ENCODE results near the gene AFMID. TPM values are rescaled to one million over a fixed set of nuclear protein-coding genes. Genes with fewer than 3 reads are reported as not detected.
"Not testable (repeated sequence)": the region's sequence is repeated elsewhere in the genome, so short reads cannot be mapped to it uniquely, and the experiment has no call there.

Gene AFMID
- total and polyA plus RNA-seq, 2 donors (not counting 1 experiment from before 2014, with no cell fraction given) = 18.2 to 24.8 TPM

DNA sequence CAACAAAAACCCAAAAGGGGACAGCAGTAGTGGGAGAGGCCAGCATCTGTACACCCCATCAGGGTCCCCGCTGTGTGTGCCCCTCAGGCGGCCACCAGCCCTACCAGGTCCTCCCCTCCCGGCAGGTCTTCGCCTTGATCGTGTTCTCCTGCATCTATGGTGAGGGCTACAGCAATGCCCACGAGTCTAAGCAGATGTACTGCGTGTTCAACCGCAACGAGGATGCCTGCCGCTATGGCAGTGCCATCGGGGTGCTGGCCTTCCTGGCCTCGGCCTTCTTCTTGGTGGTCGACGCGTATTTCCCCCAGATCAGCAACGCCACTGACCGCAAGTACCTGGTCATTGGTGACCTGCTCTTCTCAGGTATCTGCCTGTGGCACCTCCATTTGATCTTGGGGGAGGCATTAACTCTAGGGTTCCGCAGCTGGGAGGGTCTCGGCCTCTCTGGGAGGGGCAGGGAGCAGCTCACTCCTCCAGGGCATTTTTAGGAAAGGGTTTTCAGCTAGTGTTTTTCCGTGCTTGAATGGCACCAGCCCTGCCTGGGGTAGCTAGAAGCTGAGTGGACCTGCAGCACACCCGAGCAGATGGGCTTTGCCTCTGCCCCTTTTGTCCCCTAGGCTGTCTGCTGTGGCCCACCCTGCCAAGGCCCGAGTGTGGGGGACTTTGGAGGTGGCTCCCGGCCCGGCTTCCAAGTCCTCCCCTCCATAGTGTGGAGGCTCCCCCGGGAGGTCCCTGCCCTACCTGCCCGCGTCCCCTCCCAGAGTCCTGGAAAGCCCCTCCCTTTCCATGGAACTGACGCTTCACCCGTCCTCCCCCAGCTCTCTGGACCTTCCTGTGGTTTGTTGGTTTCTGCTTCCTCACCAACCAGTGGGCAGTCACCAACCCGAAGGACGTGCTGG lies 16.2 kb upstream of the AFMID start:
- Mint-ChIP-seq H3K4me3 (peak overlapping the region; percentile 83), H3K4me1 (peaks cover 71% of the 10 kb centered on the region), H3K27me3 (no peaks in the 10 kb centered on the region), H3K27ac (peak overlapping the region; percentile 89), H3K9me3 (ENCODE audit: insufficient read depth) (no peaks in the 10 kb centered on the region)
- no peaks in the 10 kb centered on the region for H3K9me3 ChIP-seq (ENCODE audit: control extremely low read depth in 1 of 3, control insufficient read depth in 2 of 3, insufficient read depth in 1 of 3, low read length in 2 of 3)
- peak overlapping the region; percentile 73 for H3K4me2 ChIP-seq (replicated peaks; ENCODE audit: low read depth, low read length, poor library complexity, severe bottlenecking)
- TF ChIP-seq, protein P1, sequence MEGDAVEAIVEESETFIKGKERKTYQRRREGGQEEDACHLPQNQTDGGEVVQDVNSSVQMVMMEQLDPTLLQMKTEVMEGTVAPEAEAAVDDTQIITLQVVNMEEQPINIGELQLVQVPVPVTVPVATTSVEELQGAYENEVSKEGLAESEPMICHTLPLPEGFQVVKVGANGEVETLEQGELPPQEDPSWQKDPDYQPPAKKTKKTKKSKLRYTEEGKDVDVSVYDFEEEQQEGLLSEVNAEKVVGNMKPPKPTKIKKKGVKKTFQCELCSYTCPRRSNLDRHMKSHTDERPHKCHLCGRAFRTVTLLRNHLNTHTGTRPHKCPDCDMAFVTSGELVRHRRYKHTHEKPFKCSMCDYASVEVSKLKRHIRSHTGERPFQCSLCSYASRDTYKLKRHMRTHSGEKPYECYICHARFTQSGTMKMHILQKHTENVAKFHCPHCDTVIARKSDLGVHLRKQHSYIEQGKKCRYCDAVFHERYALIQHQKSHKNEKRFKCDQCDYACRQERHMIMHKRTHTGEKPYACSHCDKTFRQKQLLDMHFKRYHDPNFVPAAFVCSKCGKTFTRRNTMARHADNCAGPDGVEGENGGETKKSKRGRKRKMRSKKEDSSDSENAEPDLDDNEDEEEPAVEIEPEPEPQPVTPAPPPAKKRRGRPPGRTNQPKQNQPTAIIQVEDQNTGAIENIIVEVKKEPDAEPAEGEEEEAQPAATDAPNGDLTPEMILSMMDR (IDR thresholded peaks at IDR 0.05) = no peak
- TF ChIP-seq EZH2 (IDR thresholded peaks at IDR 0.05; ENCODE audit: borderline replicate concordance, insufficient read depth, low read depth, low read length, poor library complexity, severe bottlenecking) = no peak
- no peak overlapping the region for H2AFZ ChIP-seq (ENCODE audit: insufficient read depth, low read depth, low read length, poor library complexity, severe bottlenecking)
- intact Hi-C loops (cut with micrococcal nuclease) = no loop called here
- CTCF ChIA-PET = interaction anchor here (3.2 to 19.2 kb wide), 4 partner anchors 13 to 59 kb away, joined by 11 to 357 read pairs (median 156); partner anchors contain the start of genes TMC6 and TMC8
- ATAC-seq (ENCODE audit: low read depth) (no peak), DNase-seq (no peak)
- H3K4me1 ChIP-seq (ENCODE audit: control insufficient read depth in 2 of 2, insufficient read depth in 2 of 2, low read length in 2 of 2) = peaks cover 68 to 78% of the 10 kb centered on the region in 2 donors
- peak overlapping the region in 1 of 2 donors; percentile 95 for H3K27ac ChIP-seq (ENCODE audit: low read length in 2 of 2)
- no peak overlapping the region for H3K9ac ChIP-seq (ENCODE audit: low read length)
- peaks cover 25% of the 10 kb centered on the region for H4K20me1 ChIP-seq (ENCODE audit: control insufficient read depth, insufficient read depth, low read length, poor library complexity, severe bottlenecking)
- no peak overlapping the region for H3K4me3 ChIP-seq (ENCODE audit: control extremely low read depth in 1 of 5, extremely low read depth in 1 of 5, insufficient read depth in 1 of 5, low read depth in 2 of 5, low read length in 4 of 5)
- H3K36me3 ChIP-seq (replicated peaks in 1 of 2; ENCODE audit: control extremely low read depth in 1 of 2, control insufficient read depth in 1 of 2, extremely low read depth in 1 of 2, insufficient read depth in 2 of 2, low read length in 1 of 2) = peaks cover 0 to 45% of the 10 kb centered on the region in 2 experiments
- 87% methylated on average over 25 of the region's 31 CpGs for WGBS (ENCODE audit: insufficient coverage)
- peaks cover 54% of the 10 kb centered on the region for H3K79me2 ChIP-seq (ENCODE audit: control insufficient read depth, insufficient read depth, low read length)
- POLR2A ChIA-PET = interaction anchor here (0.5 to 19.6 kb wide), 6 partner anchors 13 to 36 kb away, joined by 3 to 432 read pairs (median 8); partner anchors contain the start of genes TK1, TMC6 and TMC8
- no peaks in the 10 kb centered on the region for H3K27me3 ChIP-seq (replicated peaks in 1 of 4; ENCODE audit: control extremely low read depth in 1 of 4, control insufficient read depth in 3 of 4, insufficient read depth in 4 of 4, low read length in 3 of 4)

DNA sequence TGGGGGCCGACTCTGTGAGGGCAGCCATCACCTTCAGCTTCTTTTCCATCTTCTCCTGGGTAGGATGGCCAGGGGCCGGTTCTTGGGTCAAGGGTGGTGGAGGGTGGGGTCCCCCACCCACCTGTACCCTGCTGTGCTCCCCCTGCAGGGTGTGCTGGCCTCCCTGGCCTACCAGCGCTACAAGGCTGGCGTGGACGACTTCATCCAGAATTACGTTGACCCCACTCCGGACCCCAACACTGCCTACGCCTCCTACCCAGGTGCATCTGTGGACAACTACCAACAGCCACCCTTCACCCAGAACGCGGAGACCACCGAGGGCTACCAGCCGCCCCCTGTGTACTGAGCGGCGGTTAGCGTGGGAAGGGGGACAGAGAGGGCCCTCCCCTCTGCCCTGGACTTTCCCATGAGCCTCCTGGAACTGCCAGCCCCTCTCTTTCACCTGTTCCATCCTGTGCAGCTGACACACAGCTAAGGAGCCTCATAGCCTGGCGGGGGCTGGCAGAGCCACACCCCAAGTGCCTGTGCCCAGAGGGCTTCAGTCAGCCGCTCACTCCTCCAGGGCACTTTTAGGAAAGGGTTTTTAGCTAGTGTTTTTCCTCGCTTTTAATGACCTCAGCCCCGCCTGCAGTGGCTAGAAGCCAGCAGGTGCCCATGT lies 15.4 kb upstream of the AFMID start:
- H3K9me3 ChIP-seq (ENCODE audit: control extremely low read depth in 1 of 3, control insufficient read depth in 2 of 3, insufficient read depth in 1 of 3, low read length in 2 of 3); DNase-seq; intact Hi-C loops (cut with micrococcal nuclease); H3K9ac ChIP-seq (ENCODE audit: low read length); ATAC-seq (ENCODE audit: low read depth); H3K27me3 Mint-ChIP-seq; H3K27me3 ChIP-seq (replicated peaks in 1 of 4; ENCODE audit: control extremely low read depth in 1 of 4, control insufficient read depth in 3 of 4, insufficient read depth in 4 of 4, low read length in 3 of 4); H2AFZ ChIP-seq (ENCODE audit: insufficient read depth, low read depth, low read length, poor library complexity, severe bottlenecking); H3K9me3 Mint-ChIP-seq (ENCODE audit: insufficient read depth): not testable (repeated sequence)
- Histone ChIP-seq H3K4me2 (replicated peaks; ENCODE audit: low read depth, low read length, poor library complexity, severe bottlenecking) (peak overlapping the region; percentile 73), H3K4me3 (ENCODE audit: control extremely low read depth in 1 of 5, extremely low read depth in 1 of 5, insufficient read depth in 1 of 5, low read depth in 2 of 5, low read length in 4 of 5) (peak overlapping the region in 1 of 5 experiments; percentile 52), H3K79me2 (ENCODE audit: control insufficient read depth, insufficient read depth, low read length) (peaks cover 56% of the 10 kb centered on the region), H4K20me1 (ENCODE audit: control insufficient read depth, insufficient read depth, low read length, poor library complexity, severe bottlenecking) (peaks cover 25% of the 10 kb centered on the region), H3K27ac (ENCODE audit: low read length in 2 of 2) (peak overlapping the region; percentile 74 to 95), H3K4me1 (ENCODE audit: control insufficient read depth in 2 of 2, insufficient read depth in 2 of 2, low read length in 2 of 2) (peaks cover 76 to 86% of the 10 kb centered on the region in 2 donors), H3K36me3 (replicated peaks in 1 of 2; ENCODE audit: control extremely low read depth in 1 of 2, control insufficient read depth in 1 of 2, extremely low read depth in 1 of 2, insufficient read depth in 2 of 2, low read length in 1 of 2) (peaks cover 0 to 47% of the 10 kb centered on the region in 2 experiments)
- ChIA-PET CTCF (interaction anchor here (3.2 to 19.2 kb wide), 4 partner anchors 13 to 60 kb away, joined by 11 to 357 read pairs (median 156); partner anchors contain the start of genes TMC6 and TMC8), POLR2A (interaction anchor here (0.5 to 19.6 kb wide), 7 partner anchors 8 to 214 kb away, joined by 3 to 432 read pairs (median 4); partner anchors contain the start of genes TMC6 and TMC8)
- H3K27ac Mint-ChIP-seq = peak overlapping the region; percentile 89
- WGBS (ENCODE audit: insufficient coverage) = 83% methylated on average over 17 of the region's 19 CpGs
- H3K4me3 Mint-ChIP-seq = peak overlapping the region; percentile 83
- H3K4me1 Mint-ChIP-seq = peaks cover 76% of the 10 kb centered on the region
